ENCODE results near the gene DOCK6.

DOCK6 gene

DNA sequence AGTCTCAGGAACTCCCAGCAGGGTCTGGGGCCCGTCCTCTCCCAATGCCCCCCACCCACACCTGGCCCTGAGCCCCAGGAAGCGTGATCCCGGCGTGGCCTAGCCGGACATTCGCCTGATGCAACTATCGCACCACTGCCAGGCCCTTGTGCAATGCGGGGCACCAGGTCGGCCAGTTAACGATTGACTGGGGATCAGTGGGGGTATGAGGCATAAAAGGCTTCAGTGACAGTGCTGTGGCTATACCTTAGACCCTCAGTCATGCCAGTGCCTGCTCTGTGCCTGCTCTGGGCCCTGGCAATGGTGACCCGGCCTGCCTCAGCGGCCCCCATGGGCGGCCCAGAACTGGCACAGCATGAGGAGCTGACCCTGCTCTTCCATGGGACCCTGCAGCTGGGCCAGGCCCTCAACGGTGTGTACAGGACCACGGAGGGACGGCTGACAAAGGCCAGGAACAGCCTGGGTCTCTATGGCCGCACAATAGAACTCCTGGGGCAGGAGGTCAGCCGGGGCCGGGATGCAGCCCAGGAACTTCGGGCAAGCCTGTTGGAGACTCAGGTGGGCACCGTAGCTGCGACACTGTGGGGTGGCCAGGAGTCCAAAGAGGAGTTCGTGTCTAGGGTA is 22.8 kb downstream of the DOCK6 start, which contains the start of gene ANGPTL8:
Gene ANGPTL8 (plus strand): TSS at position 243 of the 624 bp plus-strand sequence. CDS start 19 bp downstream, at position 262.
- no peak for TF ChIP-seq POLR2AphosphoS5 (IDR thresholded peaks at IDR 0.05; ENCODE audit: low read depth, low read length)
- TF ChIP-seq FOXP2 (optimal IDR thresholded peaks at IDR 0.05; ENCODE audit: borderline replicate concordance, extremely low read depth, extremely low read length, insufficient read depth) = no peak
- TF ChIP-seq, protein P1, sequence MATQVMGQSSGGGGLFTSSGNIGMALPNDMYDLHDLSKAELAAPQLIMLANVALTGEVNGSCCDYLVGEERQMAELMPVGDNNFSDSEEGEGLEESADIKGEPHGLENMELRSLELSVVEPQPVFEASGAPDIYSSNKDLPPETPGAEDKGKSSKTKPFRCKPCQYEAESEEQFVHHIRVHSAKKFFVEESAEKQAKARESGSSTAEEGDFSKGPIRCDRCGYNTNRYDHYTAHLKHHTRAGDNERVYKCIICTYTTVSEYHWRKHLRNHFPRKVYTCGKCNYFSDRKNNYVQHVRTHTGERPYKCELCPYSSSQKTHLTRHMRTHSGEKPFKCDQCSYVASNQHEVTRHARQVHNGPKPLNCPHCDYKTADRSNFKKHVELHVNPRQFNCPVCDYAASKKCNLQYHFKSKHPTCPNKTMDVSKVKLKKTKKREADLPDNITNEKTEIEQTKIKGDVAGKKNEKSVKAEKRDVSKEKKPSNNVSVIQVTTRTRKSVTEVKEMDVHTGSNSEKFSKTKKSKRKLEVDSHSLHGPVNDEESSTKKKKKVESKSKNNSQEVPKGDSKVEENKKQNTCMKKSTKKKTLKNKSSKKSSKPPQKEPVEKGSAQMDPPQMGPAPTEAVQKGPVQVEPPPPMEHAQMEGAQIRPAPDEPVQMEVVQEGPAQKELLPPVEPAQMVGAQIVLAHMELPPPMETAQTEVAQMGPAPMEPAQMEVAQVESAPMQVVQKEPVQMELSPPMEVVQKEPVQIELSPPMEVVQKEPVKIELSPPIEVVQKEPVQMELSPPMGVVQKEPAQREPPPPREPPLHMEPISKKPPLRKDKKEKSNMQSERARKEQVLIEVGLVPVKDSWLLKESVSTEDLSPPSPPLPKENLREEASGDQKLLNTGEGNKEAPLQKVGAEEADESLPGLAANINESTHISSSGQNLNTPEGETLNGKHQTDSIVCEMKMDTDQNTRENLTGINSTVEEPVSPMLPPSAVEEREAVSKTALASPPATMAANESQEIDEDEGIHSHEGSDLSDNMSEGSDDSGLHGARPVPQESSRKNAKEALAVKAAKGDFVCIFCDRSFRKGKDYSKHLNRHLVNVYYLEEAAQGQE (IDR thresholded peaks at IDR 0.05; ENCODE audit: insufficient read depth in 1 of 2, low read depth in 2 of 2, low read length in 2 of 2) = no peak
- no peak for TF ChIP-seq SIN3A (IDR thresholded peaks at IDR 0.05; ENCODE audit: borderline replicate concordance, insufficient read depth, low read length)
- TF ChIP-seq TAF1 (IDR thresholded peaks at IDR 0.05; ENCODE audit: borderline replicate concordance, insufficient read depth, low read length) = no peak

DNA sequence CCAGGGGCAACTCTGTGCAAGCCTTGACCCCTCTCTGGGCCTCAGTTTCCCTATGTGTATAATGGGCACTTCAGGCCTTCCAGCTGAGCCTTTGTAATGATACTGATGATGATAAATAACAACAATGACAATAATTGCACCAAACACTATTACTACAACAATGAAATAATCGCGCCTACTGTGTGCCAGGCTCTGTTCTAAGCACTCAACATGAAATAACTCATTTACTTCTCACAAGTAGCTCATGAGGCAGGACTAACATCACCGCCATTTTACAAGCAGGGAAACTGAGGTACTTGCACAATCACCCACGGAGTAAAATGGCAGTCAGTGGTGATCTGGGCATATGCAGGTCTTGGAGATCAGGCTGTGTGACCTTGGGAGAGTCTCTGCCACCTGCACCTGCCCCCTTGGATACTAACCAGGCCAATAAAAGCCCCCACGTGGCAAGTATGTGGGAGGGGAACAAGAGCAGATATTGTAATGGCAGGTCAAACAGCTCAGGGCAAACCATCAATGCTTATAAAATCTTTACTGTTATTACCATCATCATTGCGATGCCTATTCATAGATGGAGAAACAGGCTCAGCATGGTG is 23.4 kb downstream of the DOCK6 start:
- TF ChIP-seq FOXP2 (optimal IDR thresholded peaks at IDR 0.05; ENCODE audit: borderline replicate concordance, extremely low read depth, extremely low read length, insufficient read depth) (no peak), POLR2AphosphoS5 (IDR thresholded peaks at IDR 0.05; ENCODE audit: low read depth, low read length) (no peak), TAF1 (IDR thresholded peaks at IDR 0.05; ENCODE audit: borderline replicate concordance, insufficient read depth, low read length) (no peak), SIN3A (IDR thresholded peaks at IDR 0.05; ENCODE audit: borderline replicate concordance, insufficient read depth, low read length) (no peak)
- TF ChIP-seq, protein P1 (IDR thresholded peaks at IDR 0.05; ENCODE audit: insufficient read depth in 1 of 2, low read depth in 2 of 2, low read length in 2 of 2) = no peak

DNA sequence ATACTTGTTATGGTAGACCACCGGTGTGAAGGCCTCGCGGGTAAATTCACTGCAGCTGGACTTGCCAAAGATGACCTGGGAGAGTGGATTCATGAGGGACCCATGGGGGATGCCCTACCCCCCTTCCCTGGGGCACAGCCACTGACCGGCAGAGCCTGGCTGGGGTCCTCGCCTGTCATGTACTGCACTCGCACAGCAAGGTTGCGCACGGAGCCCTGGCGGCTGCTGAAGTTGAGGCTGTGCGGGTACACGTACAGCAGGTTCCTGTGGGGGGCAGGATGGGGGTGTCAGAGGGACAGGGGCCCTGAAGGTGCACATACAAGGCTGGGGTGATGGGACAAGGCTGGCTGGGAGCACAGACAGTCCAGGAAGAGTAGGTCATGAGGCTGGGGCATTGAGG is 24.3 kb downstream of the DOCK6 start:
- TF ChIP-seq, protein P1 (IDR thresholded peaks at IDR 0.05; ENCODE audit: insufficient read depth in 1 of 2, low read depth in 2 of 2, low read length in 2 of 2) = no peak
- no peak for TF ChIP-seq SIN3A (IDR thresholded peaks at IDR 0.05; ENCODE audit: borderline replicate concordance, insufficient read depth, low read length)
- TF ChIP-seq POLR2AphosphoS5 (IDR thresholded peaks at IDR 0.05; ENCODE audit: low read depth, low read length) = no peak
- no peak for TF ChIP-seq FOXP2 (optimal IDR thresholded peaks at IDR 0.05; ENCODE audit: borderline replicate concordance, extremely low read depth, extremely low read length, insufficient read depth)
- no peak for TF ChIP-seq TAF1 (IDR thresholded peaks at IDR 0.05; ENCODE audit: borderline replicate concordance, insufficient read depth, low read length)

DNA sequence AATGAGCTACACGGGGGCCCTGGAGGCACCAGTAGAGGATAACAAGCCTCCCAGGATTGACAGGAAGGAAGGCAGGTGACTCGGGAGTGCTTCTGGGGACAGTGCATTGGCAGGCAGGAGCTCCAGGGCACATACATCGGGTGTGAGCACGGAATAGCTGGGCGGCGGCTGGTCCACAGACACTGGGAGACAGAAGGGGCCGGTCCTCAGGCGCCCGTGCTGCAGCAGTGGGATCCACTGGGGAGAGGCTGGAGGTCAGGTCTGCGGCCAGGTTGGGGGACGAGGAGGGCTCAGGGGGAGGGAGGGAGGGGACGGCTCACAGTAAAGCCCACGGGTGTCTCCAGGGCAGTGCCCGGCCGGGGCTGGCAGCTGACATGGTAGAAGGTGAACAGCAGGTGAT is 25.0 kb downstream of the DOCK6 start:
- TF ChIP-seq TAF1 (IDR thresholded peaks at IDR 0.05; ENCODE audit: borderline replicate concordance, insufficient read depth, low read length) = no peak
- TF ChIP-seq POLR2AphosphoS5 (IDR thresholded peaks at IDR 0.05; ENCODE audit: low read depth, low read length) = no peak
- TF ChIP-seq FOXP2 (optimal IDR thresholded peaks at IDR 0.05; ENCODE audit: borderline replicate concordance, extremely low read depth, extremely low read length, insufficient read depth) = no peak
- no peak for TF ChIP-seq SIN3A (IDR thresholded peaks at IDR 0.05; ENCODE audit: borderline replicate concordance, insufficient read depth, low read length)
- TF ChIP-seq, protein P1 (IDR thresholded peaks at IDR 0.05; ENCODE audit: insufficient read depth in 1 of 2, low read depth in 2 of 2, low read length in 2 of 2) = no peak
